CD14-positive monocyte (primary cell): ENCODE results near the gene JKAMP. TPM values are rescaled to one million over a fixed set of nuclear protein-coding genes. Genes with fewer than 3 reads are reported as not detected.

Experiments used
- DNase-seq, 3 donors: peaks; one replicate each; pipeline ENCODE4 v3.0.0-alpha.2; 2011 to 2022
- H2AFZ ChIP-seq: 2 replicates; pipeline ENCODE4 v1.6.0; 2012; ENCODE audit warnings: mild to moderate bottlenecking, low read depth, low read length, inconsistent platforms; ENCODE audit not compliant: insufficient read depth, poor library complexity, severe bottlenecking
- H3K27ac ChIP-seq, 2 donors: 1 replicate in 1 of 2; 2 replicates in 1 of 2; pipeline ENCODE4 v1.5.1; 2012 to 2013; ENCODE audit warnings: low read length in 2 of 2, control low read depth in 1 of 2, inconsistent platforms in 1 of 2, low read depth in 1 of 2, mild to moderate bottlenecking in 1 of 2
- H3K27me3 ChIP-seq, 2 donors: one replicate each; pipeline versions ENCODE4 v1.6.0 to v1.6.1; 2011 to 2013; ENCODE audit warnings: low read length in 2 of 2; ENCODE audit not compliant: control insufficient read depth in 2 of 2, insufficient read depth in 2 of 2
- H3K36me3 ChIP-seq, 2 donors: replicated peaks in 1 of 2; 1 replicate in 1 of 2; 2 replicates in 1 of 2; pipeline versions ENCODE4 v1.5.1 to v1.6.1; 2012 to 2013; ENCODE audit warnings: low read length in 2 of 2, control low read depth in 1 of 2, inconsistent platforms in 1 of 2, mild to moderate bottlenecking in 1 of 2; ENCODE audit not compliant: insufficient read depth in 2 of 2, control insufficient read depth in 1 of 2
- H3K4me1 ChIP-seq, 2 donors: 1 replicate in 1 of 2; 2 replicates in 1 of 2; pipeline versions ENCODE4 v1.5.1 to v1.6.1; 2012 to 2013; ENCODE audit warnings: low read length in 2 of 2, control low read depth in 1 of 2, inconsistent platforms in 1 of 2, mild to moderate bottlenecking in 1 of 2, moderate library complexity in 1 of 2; ENCODE audit not compliant: insufficient read depth in 2 of 2, control insufficient read depth in 1 of 2
- H3K4me2 ChIP-seq: replicated peaks from 2 replicates; pipeline ENCODE3; 2012; ENCODE audit warnings: low read length, moderate library complexity, mild to moderate bottlenecking; ENCODE audit not compliant: poor library complexity, severe bottlenecking; ENCODE audit errors: extremely low read depth
- H3K4me3 ChIP-seq, 3 experiments: fragments of 200-600 bp in 1 of 3; sonication (generic) in 1 of 3; replicated peaks in 1 of 3; 1 replicate in 2 of 3; 2 replicates in 1 of 3; pipeline ENCODE4 v1.5.1; 2011 to 2013; ENCODE audit warnings: low read length in 3 of 3, mild to moderate bottlenecking in 3 of 3, control low read depth in 2 of 3, low read depth in 2 of 3, inconsistent platforms in 1 of 3, moderate library complexity in 1 of 3
- H3K79me2 ChIP-seq: 2 replicates; pipeline ENCODE4 v1.6.0; 2012; ENCODE audit warnings: mild to moderate bottlenecking, control low read depth, inconsistent platforms, low read length, moderate library complexity; ENCODE audit not compliant: insufficient read depth
- H3K9ac ChIP-seq: 2 replicates; pipeline ENCODE4 v1.6.0; 2017; ENCODE audit warnings: low read length, mild to moderate bottlenecking; ENCODE audit not compliant: insufficient read depth, poor library complexity, severe bottlenecking
- H3K9me3 ChIP-seq, 2 donors: replicated peaks in 1 of 2; 1 replicate in 1 of 2; 2 replicates in 1 of 2; pipeline versions ENCODE4 v1.5.1 to v1.6.1; 2012 to 2013; ENCODE audit warnings: low read length in 2 of 2, control low read depth in 1 of 2; ENCODE audit not compliant: control insufficient read depth in 1 of 2, insufficient read depth in 1 of 2
- H4K20me1 ChIP-seq: 2 replicates; pipeline ENCODE4 v1.6.0; 2012; ENCODE audit warnings: mild to moderate bottlenecking, low read length, control low read depth, moderate library complexity; ENCODE audit not compliant: insufficient read depth
- H3K27ac Mint-ChIP-seq, 7 donors: one replicate each; pipeline ENCODE4 v1.8.0; 2020; ENCODE audit warnings: mild to moderate bottlenecking in 7 of 7, mixed read lengths in 7 of 7, moderate library complexity in 6 of 7, inconsistent platforms in 2 of 7
- H3K27me3 Mint-ChIP-seq, 3 donors: one replicate each; pipeline ENCODE4 v1.8.0; 2021 to 2022; ENCODE audit warnings: low read depth in 3 of 3, mild to moderate bottlenecking in 3 of 3, mixed read lengths in 3 of 3, moderate library complexity in 3 of 3, inconsistent platforms in 1 of 3
- H3K36me3 Mint-ChIP-seq, 2 donors: one replicate each; pipeline ENCODE4 v1.8.0; 2020; ENCODE audit warnings: mixed read lengths in 2 of 2, inconsistent platforms in 1 of 2, mild to moderate bottlenecking in 1 of 2
- H3K4me1 Mint-ChIP-seq: one replicate; pipeline ENCODE4 v1.8.0; 2020; ENCODE audit warnings: mild to moderate bottlenecking, mixed read lengths
- H3K4me3 Mint-ChIP-seq, 2 donors: one replicate each; pipeline ENCODE4 v1.8.0; 2020; ENCODE audit warnings: mild to moderate bottlenecking in 2 of 2, mixed read lengths in 2 of 2, moderate library complexity in 1 of 2
- H3K9me3 Mint-ChIP-seq, 7 donors: one replicate each; pipeline ENCODE4 v1.8.0; 2020 to 2022; ENCODE audit warnings: mixed read lengths in 7 of 7, mild to moderate bottlenecking in 6 of 7, moderate library complexity in 6 of 7, inconsistent platforms in 2 of 7
- WGBS: methylation state at CpG from one replicate; pipeline ENCODE4 v1.1.5; 2013; ENCODE audit warnings: missing lambda C conversion rate; ENCODE audit not compliant: insufficient coverage; 5-methylcytosine and 5-hydroxymethylcytosine counted together
- intact Hi-C, 2 donors: fragments of 100-400 bp; cut with micrococcal nuclease; formaldehyde crosslinking; loops; one replicate each; pipeline versions ENCODE4 v1.15.0 to v1.15.1; 2023
- polyA plus RNA-seq, 3 donors: library from polyadenylated mRNA; depleted of rRNA in 1 of 3; unstranded in 2 of 3; stranded (reverse) in 1 of 3; fragments of 300-500 nt in 2 of 3; fragments of >200 nt in 1 of 3; fragmentation: Illumina TruSeq in 2 of 3; gene quantifications; 1 replicate in 2 of 3; 2 replicates in 1 of 3; pipeline ENCODE4 v1.2.3, GENCODE V29; 2012 to 2021
- TF ChIP-seq, protein P1 (sequence below): fragments of 200-600 bp; IDR thresholded peaks from one replicate; pipeline ENCODE4 v1.8.0; 2022; ENCODE audit warnings: antibody characterized with exemption, mild to moderate bottlenecking

JKAMP gene
- polyA plus RNA-seq, 3 donors = 49.7 to 134 (median 99.4) TPM

DNA sequence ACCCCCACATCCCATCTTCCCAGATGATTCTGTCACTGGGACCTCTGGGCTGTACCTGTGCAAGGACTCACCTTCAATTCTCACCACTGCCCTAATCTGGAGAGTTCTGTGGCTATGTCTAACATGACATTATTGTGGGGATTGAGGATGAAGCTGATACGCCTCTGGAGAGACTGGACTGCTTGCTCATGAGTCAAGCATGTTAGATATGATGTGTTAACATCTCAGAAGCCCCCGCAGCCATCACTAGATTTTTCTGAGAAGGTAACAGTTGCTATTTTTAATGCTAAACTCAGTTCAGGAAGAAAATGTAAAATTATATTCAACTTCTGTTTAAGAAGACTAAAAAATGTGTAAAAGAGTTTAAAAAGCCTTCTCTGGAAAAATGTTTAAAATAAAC, 25.7 kb downstream of the JKAMP start:
- DNase-seq = no peak
- Mint-ChIP-seq H3K36me3 (no peaks in the 10 kb centered on the region), H3K9me3 (peaks cover 0 to 7% (median 4%) of the 10 kb centered on the region in 7 donors), H3K27ac (no peak overlapping the region), H3K4me3 (no peak overlapping the region), H3K27me3 (peaks cover 0 to 2% (median 1%) of the 10 kb centered on the region in 3 donors), H3K4me1 (no peaks in the 10 kb centered on the region)
- Histone ChIP-seq H3K4me3 (no peak overlapping the region), H2AFZ (no peak overlapping the region), H3K9ac (no peak overlapping the region), H3K9me3 (no peaks in the 10 kb centered on the region), H3K27ac (no peak overlapping the region), H3K4me1 (no peaks in the 10 kb centered on the region), H3K36me3 (peaks cover under 1 to 5% of the 10 kb centered on the region in 2 donors), H4K20me1 (no peaks in the 10 kb centered on the region), H3K4me2 (no peak overlapping the region), H3K27me3 (no peaks in the 10 kb centered on the region), H3K79me2 (no peaks in the 10 kb centered on the region)
- intact Hi-C loops = no loop called here
- TF ChIP-seq, protein P1, sequence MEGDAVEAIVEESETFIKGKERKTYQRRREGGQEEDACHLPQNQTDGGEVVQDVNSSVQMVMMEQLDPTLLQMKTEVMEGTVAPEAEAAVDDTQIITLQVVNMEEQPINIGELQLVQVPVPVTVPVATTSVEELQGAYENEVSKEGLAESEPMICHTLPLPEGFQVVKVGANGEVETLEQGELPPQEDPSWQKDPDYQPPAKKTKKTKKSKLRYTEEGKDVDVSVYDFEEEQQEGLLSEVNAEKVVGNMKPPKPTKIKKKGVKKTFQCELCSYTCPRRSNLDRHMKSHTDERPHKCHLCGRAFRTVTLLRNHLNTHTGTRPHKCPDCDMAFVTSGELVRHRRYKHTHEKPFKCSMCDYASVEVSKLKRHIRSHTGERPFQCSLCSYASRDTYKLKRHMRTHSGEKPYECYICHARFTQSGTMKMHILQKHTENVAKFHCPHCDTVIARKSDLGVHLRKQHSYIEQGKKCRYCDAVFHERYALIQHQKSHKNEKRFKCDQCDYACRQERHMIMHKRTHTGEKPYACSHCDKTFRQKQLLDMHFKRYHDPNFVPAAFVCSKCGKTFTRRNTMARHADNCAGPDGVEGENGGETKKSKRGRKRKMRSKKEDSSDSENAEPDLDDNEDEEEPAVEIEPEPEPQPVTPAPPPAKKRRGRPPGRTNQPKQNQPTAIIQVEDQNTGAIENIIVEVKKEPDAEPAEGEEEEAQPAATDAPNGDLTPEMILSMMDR = no peak
- WGBS = 100% methylated on average over 1 of the region's 2 CpGs

DNA sequence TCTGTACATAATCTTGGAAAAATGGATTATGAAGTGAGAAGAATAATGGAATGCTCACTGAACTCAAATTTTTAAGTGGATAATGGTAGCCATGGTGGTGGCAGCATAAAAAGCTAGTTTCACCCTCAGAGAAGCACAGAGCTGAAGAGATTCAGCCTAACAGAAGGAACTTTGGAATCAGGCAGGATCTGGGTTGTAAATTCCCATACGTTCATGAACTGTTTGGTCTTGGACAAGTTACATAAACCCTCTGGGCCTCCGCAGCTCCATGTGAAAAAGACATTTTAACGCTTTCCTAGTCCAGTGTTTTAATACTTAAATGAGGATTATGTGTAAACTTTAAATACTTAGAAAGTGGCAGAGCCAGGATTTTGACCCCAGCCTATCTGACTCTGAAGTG, 26.6 kb downstream of the JKAMP start:
- H3K36me3 Mint-ChIP-seq = no peaks in the 10 kb centered on the region
- TF ChIP-seq, protein P1 = no peak
- peaks cover 0 to 2% (median 1%) of the 10 kb centered on the region in 3 donors for H3K27me3 Mint-ChIP-seq
- peak overlapping the region in 1 of 7 donors; percentile 46 for H3K27ac Mint-ChIP-seq
- peaks cover 0 to 9% (median 6%) of the 10 kb centered on the region in 7 donors for H3K9me3 Mint-ChIP-seq
- H3K4me3 ChIP-seq = no peak overlapping the region
- no peaks in the 10 kb centered on the region for H3K4me1 ChIP-seq
- H3K4me1 Mint-ChIP-seq = no peaks in the 10 kb centered on the region
- H2AFZ ChIP-seq = no peak overlapping the region
- no peak overlapping the region for H3K4me2 ChIP-seq
- no peaks in the 10 kb centered on the region for H3K9me3 ChIP-seq
- H3K27me3 ChIP-seq = no peaks in the 10 kb centered on the region
- intact Hi-C loops = no loop called here
- no peaks in the 10 kb centered on the region for H3K36me3 ChIP-seq
- H3K9ac ChIP-seq = no peak overlapping the region
- H3K27ac ChIP-seq = no peak overlapping the region
- DNase-seq = no peak
- H3K79me2 ChIP-seq = no peaks in the 10 kb centered on the region
- H4K20me1 ChIP-seq = no peaks in the 10 kb centered on the region
- H3K4me3 Mint-ChIP-seq = no peak overlapping the region
- WGBS = 0% methylated on average over 1 of the region's 3 CpGs
